Hematopoietic multipotent progenitor cell treated with erythropoietin and hydrocortisone succinate and interleukin-3 and kit ligand, for 8 days (in vitro differentiated cells): Measurements from ENCODE around the gene TMEM79.

Experiments
- DNase-seq: peaks from one replicate; pipeline ENCODE4 v3.0.0-alpha.2; 2015

Gene TMEM79, protein sequence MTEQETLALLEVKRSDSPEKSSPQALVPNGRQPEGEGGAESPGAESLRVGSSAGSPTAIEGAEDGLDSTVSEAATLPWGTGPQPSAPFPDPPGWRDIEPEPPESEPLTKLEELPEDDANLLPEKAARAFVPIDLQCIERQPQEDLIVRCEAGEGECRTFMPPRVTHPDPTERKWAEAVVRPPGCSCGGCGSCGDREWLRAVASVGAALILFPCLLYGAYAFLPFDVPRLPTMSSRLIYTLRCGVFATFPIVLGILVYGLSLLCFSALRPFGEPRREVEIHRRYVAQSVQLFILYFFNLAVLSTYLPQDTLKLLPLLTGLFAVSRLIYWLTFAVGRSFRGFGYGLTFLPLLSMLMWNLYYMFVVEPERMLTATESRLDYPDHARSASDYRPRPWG

DNA sequence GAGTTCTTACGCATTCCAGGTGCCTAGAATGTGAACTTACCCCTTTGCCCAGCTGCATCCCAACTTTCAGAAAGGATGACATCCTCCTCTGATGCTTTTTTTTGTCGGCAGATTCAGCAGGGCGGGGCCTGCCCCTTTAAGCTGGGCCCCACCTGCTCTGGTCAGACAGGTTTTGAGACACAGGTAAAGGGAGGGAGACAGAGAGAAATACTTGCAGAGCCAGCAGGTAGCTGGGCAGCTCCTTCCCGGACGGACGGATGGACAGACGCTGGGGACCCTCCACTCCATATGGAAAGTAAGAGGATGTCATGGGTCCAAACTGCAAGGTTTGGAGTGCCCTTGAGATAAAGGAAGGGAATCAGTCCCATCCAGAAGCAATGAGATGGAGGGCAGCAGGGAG lies at the start of gene TMEM79:
Gene TMEM79 (plus strand): TSS at position 214 of the 400 bp plus-strand sequence. CDS start 902 bp downstream, outside the sequence.
- DNase-seq, result no peak

DNA sequence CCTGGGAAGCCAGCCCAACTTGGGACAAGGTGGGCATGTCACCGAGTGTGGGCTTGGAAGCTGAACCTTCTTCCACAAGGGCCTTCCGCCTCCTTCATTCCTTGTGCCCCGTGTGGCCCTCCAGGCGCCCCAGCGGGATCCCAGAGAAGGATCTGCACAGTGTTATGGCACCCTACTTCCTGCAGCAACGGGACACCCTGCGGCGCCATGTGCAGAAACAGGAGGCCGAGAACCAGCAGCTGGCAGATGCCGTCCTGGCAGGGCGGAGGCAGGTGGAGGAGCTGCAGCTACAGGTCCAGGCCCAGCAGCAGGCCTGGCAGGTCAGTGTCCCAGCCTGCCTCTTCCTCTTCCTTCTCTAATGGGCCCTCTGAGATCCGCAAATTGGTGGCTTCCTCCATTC lies 48.0 kb upstream of the TMEM79 start:
- no peak for DNase-seq

DNA sequence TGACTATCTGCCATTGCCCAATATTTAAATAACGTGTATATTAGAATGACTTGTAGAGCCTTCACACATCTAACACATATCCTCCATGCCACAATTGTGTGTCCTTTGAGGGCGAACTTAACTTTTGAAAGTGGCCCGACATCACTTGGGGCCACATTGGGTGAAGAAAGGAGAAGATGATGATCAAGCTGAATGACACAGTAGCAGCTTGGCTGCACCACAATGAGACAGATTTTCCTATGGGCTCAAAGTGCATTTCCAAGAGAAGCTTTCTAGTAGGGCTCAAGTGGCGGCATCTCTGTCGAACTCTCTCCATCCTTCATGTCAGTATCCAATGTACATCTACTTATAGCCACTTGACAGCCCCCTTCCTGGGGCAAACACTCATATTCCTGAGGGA lies 45.9 kb upstream of the TMEM79 start:
- no peak for DNase-seq

DNA sequence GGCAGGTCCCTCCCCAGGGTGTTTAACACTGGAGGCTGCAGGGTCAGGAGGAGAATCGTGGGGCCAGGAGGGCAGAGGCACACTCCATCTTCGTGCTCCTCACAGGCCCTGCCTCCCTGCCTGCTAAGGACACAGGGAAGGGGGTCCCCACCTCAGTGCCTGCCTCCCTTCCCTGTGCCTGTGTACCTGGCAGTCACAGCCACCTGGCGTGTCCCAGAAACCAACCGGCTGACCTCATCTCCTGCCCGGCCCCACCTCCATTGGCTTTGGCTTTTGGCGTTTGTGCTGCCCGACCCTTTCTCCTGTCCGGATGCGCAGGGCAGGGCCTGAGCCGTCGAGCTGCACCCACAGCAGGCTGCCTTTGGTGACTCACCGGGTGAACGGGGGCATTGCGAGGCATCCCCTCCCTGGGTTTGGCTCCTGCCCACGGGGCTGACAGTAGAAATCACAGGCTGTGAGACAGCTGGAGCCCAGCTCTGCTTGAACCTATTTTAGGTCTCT lies 42.8 kb upstream of the TMEM79 start:
- no peak for DNase-seq

DNA sequence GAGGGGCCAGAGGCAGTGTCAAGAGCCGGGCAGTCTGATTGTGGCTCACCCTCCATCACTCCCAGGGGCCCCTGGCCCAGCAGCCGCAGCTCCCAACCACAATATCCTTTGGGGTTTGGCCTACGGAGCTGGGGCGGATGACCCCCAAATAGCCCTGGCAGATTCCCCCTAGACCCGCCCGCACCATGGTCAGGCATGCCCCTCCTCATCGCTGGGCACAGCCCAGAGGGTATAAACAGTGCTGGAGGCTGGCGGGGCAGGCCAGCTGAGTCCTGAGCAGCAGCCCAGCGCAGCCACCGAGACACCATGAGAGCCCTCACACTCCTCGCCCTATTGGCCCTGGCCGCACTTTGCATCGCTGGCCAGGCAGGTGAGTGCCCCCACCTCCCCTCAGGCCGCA lies 42.2 kb upstream of the TMEM79 start, which contains the start of gene BGLAP:
Gene BGLAP (plus strand): TSS at position 259 of the 400 bp plus-strand sequence. CDS start 48 bp downstream, at position 307.
- DNase-seq, result no peak

DNA sequence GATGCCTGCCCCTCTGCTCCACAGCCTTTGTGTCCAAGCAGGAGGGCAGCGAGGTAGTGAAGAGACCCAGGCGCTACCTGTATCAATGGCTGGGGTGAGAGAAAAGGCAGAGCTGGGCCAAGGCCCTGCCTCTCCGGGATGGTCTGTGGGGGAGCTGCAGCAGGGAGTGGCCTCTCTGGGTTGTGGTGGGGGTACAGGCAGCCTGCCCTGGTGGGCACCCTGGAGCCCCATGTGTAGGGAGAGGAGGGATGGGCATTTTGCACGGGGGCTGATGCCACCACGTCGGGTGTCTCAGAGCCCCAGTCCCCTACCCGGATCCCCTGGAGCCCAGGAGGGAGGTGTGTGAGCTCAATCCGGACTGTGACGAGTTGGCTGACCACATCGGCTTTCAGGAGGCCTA lies 41.4 kb upstream of the TMEM79 start:
- DNase-seq, result no peak

DNA sequence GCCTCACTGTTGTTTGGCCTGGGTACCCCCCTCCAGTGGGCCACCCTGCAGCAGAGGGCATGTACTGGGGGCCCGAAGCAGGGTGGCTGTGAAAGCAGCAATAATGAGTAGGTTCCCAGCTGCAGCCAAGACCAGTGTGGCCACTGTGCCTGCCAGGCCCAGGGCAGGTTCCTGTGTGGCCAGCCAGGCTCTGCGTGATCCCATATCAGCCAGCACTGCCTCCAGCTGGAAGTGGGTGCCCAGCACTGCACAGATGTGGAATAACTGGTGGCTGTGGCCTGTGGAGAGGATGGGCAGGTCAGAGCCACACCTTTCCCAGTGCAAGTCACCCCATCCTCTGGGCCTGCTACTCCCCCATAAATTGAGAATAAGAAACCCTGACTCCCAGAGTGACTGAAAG lies 40.0 kb upstream of the TMEM79 start:
- DNase-seq, result no peak

DNA sequence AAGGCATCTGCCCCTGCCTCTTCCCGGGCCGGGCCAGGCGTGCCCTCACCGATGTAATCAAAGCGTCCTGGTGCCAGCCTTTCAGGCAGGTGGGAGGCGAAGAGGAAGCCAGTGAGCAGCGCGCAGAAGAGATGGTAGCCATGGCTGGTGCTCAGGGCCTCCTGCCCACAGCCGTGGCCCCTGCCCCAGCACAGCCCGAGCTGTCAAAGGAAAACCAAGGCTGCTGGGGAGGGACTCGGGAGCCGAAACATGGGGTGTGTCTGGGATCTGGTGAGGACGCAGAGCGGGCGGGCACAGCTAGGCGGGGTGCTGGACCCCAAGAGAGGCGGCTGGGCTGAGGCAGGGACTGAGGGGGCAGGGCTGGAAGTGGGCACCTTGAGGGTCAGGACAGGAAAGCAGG lies 39.4 kb upstream of the TMEM79 start:
- DNase-seq, result no peak

DNA sequence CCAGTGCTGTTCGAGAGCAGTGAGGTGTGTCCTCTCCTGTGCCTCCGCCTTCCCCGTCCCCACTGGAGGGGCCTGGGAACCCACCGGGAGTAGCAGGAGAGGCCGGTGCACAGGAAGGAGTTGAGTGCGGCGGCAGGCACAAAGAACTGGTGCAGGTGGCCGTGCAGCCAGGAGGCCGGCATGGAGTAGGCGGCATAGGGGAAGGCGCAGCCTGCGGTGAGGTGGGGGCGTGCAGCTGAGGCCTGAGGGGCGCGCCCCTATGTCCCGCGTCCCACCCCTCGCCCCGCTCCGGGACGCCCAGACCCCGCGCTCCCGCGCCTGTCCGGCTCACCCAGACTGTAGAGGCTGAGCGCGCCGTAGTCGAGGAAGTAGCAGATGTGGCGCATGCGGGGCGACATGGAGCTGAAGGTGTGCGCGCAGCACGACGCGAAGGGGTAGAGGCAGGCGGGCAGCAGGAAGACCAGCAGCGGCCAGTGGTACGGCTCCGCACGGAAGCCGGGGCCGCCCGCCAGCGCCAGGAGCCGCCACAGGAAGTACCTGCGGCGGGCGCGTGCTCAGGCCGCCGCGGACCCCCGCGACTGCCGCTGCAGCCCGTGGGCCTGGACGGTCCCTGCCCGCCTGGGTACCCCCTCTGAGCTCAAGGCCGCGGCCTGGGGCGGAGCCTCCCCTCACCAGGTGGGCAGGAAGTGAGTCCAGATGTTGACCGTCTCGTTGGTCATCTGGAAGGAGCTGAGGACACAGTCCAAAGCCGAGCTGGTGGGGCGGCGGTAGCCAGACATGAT lies 38.5 kb upstream of the TMEM79 start:
- no peak for DNase-seq

DNA sequence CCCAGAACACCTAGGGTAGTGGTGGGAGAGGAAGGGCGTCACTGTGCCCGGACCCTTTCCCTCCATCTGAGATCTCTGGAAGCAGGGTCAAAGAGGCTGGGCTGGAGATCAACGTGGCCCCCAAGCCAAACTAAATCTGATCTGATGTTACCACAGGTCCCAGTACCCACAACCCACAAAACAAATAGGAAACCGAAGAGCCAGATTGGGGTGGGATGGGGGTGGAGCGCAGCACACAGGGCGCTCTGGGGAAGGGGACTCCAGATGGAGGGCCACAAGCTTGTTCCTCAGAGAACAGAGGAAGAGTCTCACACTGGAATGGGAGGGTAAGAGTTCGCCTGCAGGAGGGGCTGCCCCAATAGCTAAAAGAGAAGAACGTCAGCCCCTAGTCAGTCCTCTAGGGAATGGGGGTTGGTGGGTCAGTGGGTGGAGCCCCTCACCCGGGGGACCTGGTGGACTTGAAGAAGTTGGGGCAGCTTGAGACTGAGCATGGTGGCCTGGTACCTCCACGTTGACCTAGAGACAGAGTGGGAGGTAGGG lies 37.8 kb upstream of the TMEM79 start:
- DNase-seq, result no peak

DNA sequence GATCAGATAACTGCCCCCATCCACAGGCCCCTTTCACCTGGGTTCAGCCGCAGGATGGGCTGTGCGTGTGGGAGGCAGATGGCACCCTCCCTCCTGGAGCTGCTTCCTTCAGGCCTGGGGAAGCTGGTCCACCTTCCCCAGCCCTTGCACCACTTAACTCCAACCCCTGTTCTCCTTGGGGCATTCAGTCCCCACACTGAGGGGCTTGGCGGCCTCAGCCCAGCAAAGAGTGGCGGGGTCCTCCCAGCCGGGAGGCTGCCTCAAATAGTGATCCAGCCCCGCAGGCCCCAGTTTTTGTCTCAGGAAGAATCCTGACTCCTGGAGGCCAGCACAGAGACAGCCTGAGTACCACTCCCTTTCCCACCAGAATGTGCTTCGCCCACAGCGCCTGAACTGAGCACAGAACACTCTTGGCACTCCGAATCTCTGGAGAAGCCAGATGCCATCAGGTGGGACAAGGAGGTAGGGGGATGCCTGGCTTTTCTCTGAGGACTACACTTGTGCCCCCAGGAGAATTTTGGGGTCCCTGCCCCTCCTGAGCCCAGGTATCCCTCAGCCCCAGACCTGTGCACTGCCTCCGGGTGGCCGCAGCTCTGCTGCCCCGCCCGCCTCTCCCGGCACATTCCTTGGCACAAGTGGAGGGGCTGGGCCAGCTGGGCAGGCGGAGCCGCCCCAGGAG lies 37.2 kb upstream of the TMEM79 start:
- DNase-seq, result no peak

DNA sequence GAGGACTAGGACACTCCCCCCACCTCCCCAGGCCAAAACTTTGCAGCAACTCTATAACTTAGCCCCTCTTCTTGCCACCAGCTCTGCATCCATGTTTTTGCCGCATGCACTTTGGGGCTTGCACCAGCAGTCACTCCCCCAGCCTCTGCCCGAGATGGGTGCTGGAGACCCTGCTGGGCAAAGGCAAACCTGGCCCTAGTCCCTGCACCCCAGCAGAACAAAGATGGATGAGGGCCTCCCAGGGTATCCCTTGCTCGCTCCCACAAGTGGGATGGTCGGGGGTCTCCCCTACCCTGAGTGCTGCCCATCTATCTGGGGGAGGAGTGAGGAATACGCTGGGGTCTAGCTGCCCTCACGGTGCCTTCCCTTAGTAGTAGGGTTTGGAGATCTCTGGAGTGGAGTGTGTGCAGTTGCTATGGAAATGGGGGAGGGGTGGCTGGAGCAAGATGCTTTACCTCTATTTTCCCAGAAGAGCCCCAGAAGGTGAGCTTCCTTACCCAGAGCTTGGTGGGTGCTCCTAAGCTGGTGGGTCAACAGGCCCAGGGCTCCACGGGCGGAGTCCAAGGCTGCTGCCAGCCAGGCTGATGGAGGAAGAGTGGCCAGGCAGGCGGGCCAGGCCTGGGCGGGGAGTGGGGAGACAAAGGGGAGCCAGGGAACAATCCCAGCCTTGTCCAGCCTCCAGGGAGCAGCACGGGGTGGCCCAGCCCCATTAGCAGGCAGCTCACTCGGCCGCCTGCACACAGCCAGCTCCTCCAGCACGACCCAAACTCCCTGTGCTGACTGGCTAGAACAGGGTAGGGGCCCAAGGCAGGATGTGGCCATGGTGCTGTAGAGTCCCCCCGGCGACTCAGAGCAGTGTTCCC lies 36.4 kb upstream of the TMEM79 start, which contains the start of gene PAQR6:
Gene PAQR6 (minus strand): TSS at position 597 of the 863 bp plus-strand sequence. CDS start 1,325 bp downstream, outside the sequence.
- DNase-seq, result no peak

DNA sequence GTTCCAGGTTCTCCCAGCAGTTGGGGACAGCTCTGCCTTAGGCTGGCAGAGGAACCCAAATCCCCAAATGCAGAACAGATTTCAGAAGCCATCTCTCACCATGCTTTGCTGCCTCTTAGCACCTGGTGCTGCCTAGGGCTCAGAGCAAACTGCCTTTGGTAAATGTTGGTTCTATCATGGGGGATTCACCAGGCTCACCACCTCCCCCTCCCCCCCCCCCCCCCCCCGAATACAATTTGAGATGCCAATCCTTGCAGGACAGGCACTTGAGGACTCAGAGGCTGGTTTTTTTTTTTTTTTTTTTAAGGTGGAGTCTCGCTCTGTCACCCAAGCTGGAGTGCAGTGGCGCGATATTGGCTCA lies 35.8 kb upstream of the TMEM79 start:
- no peak for DNase-seq

DNA sequence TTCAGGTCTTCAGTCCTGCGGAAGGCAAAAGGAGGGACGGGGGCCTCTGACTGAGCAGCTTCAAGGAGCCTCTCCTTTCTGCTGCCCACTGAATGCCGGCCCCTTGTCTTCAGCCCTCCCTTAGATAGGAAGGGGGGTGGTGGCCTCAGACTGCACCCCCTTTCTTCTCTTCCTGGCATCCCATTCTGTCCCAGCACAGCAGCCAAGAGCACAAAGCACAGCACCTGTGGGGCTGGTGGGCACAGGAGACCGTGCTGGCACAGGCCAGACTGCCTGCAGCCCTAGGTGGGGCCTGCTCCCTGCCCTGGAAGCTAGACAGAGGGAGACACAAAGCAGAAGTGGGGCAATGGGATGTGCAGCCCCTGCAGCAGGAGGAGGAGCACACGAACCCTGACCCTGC lies 34.5 kb upstream of the TMEM79 start:
- no peak for DNase-seq

DNA sequence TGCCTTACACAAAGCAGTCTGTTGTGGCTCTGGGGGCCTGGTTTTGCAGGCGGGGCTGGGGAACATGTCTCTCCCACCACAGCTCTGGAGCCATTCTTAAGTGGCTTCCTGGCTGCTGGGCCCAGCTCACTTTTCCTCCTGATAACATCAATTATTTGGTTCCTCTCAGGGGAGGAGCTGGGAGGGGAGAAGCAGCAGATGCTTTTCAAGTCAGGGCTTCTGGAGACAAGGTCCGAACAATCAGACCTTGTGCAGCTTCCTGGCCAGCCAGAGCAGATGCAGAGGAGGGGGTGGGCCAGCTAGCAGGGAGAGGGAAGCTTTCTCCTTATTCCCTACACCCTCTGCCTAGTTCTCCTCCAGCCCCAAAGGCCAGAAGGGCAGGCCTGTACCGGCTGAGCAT lies 32.6 kb upstream of the TMEM79 start:
- DNase-seq, result no peak

DNA sequence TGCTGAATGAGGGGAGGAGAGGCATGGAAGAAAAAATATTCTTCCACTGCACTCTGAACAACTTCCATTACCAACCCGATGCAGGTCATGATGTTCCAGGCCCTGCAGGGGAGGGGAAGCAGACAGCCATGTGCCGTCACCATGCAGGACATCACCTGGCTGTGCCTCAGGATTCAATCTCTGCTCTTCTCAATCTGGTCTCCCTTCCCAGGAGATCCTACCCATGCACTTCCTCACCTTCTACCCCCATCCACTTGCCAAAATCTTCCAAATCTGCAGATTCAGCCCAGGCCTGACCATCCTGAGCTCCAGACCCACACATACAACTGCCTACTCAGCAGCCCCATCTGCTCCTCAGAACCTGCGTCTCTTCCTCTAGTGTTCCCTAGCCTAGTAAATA lies 30.5 kb upstream of the TMEM79 start:
- DNase-seq, result no peak

DNA sequence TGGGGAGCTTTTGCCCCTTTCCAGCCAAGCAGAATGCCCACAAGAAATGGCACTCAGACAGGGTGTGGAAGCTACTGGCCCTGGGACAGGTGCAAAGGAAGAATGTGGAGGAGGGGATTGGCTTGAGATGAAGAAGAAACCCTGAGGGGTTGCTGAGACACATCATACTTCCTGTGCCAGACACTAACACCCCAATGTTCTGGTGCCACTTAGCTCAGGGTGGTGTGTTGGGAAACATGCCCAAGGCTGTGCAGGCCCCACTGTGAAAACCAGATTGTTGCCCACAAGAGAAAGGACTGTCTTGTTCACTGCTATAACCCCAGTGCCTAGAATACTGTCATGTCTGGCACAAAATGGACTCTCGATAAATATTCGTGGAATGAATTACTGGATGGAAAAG lies 26.4 kb upstream of the TMEM79 start:
- peak; percentile 27 for DNase-seq

DNA sequence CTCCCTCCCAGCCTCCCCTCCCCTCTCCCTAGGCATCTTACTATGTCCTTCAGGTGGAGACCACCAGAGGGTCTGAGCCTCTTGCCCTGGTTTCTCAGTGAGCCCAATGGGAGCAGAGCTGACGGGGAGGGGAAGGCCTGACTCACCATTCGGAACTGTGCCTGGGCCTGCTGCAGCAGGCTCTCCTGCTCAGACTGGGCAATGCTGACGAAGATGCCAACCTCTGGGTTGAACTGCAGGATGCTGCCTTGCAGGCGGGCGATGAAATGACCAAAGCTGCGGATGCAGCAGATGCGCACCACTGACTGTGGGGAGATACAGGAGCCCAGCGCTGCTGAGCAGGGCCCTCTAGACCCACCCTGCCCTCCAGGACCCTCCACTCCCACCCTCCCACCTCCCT lies 25.3 kb upstream of the TMEM79 start:
- no peak for DNase-seq

DNA sequence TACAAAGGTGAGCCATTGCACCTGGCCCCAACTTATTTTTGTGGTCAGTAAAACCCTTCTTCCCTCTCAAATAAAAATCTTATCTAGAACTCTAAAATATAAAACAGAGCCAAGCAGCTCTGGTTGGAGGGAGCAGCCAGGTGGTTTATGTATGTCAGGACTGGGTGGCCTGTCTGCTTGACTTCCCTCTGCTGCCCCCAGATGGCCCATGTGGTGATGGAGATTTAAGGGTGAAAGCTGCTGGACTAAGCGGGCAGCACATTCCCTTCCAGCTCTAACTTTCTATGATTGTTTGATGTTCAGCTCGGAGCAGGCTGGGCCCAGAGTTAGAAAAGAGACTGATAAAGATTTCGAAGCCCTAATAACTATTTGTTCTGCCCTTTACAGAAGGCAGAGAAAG lies 24.3 kb upstream of the TMEM79 start:
- peak; percentile 17 for DNase-seq

DNA sequence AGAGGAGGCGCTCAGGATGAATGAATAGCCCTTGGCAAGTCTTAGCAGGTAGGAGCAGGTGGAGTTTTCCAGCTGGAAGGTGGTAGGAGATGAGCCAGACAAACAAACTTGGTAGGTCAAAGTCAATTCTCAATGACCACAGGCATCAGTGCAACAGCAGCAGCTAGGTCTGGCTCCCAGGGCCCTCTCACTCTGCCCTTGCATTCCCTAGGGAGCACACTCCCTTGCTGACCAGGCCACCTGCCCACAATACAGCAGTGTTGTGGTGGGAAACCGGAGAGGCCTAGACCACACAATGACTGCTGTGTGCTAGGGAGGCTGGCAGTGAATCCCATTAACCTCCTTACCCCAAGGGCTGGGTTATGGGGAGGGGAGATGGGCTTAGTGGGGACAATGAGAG lies 23.2 kb upstream of the TMEM79 start:
- no peak for DNase-seq

DNA sequence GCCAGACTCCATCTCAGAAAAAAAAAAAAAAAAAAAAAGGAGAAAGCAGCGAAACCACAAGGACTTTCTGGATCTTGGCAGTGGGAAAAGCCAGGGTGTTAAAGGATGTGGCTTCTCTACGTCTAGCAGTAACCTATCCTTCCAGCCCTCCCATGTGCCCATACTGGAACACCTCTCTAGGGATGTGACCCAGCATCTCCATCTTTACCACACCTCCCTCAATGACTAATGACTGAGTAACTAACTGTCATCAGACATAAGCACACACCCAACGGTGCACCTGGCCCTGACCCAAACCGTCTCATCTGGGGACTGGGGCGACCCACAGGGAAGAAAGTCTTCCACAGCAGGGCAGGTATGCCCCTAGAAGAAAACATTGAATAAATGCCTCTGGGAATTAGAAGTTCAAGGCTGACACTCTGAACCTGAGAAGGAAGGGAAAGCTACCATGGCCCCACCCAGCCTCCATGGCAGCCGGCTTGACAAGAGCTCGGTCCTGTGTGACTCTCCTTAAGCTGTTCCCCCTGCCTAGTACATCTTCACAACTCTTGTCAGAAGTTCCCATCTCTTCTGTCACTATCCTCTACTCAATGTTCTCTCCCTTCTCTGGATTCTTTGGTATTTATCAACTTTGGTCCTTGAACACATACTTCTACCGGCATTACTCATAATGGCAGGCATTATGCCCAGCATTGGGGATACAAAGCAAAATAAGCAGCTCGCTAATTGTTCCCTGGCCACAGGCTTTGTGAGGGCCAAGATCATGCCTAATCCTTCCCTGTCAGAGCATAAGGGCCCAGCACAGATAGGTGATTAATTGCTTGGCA lies 21.5 kb upstream of the TMEM79 start:
- DNase-seq, result no peak
